Ishikawa (cell line): ENCODE data around the gene SCGB1D1.

ENCODE experiments used
- CEBPB ChIP-seq: IDR thresholded peaks from 2 replicates; pipeline ENCODE4 v1.6.1; 2012
- CREB1 ChIP-seq: IDR thresholded peaks from 2 replicates; pipeline ENCODE4 v1.6.1; 2012; ENCODE audit warnings: low read depth
- EGR1 ChIP-seq: IDR thresholded peaks from 2 replicates; pipeline ENCODE4 v1.6.1; 2012
- EP300 ChIP-seq: IDR thresholded peaks from 2 replicates; pipeline ENCODE4 v1.6.1; 2012; ENCODE audit warnings: borderline replicate concordance
- FOXM1 ChIP-seq: IDR thresholded peaks from 2 replicates; pipeline ENCODE4 v1.6.1; 2012; ENCODE audit warnings: low read depth, borderline replicate concordance
- MAX ChIP-seq: IDR thresholded peaks from 2 replicates; pipeline ENCODE4 v1.6.1; 2012
- NFIC ChIP-seq: IDR thresholded peaks from 2 replicates; pipeline ENCODE4 v1.6.1; 2012
- RAD21 ChIP-seq: IDR thresholded peaks from 2 replicates; pipeline ENCODE4 v1.6.1; 2012; ENCODE audit warnings: low read depth
- TAF1 ChIP-seq: IDR thresholded peaks from 2 replicates; pipeline ENCODE4 v1.6.1; 2012; ENCODE audit warnings: low read depth, mild to moderate bottlenecking
- TCF12 ChIP-seq: IDR thresholded peaks from 2 replicates; pipeline ENCODE4 v1.6.1; 2012; ENCODE audit warnings: low read depth
- TEAD4 ChIP-seq: IDR thresholded peaks from 2 replicates; pipeline ENCODE4 v1.6.1; 2012
- USF1 ChIP-seq: IDR thresholded peaks from 2 replicates; pipeline ENCODE4 v1.6.1; 2012
- YY1 ChIP-seq: IDR thresholded peaks from 2 replicates; pipeline ENCODE4 v1.6.1; 2012; ENCODE audit warnings: low read depth
- ZBTB7A ChIP-seq: IDR thresholded peaks from 2 replicates; pipeline ENCODE4 v1.6.1; 2012; ENCODE audit warnings: low read depth
- TF ChIP-seq, protein P1 (sequence below): IDR thresholded peaks from 2 replicates; pipeline ENCODE4 v1.6.1; 2012; ENCODE audit warnings: low read depth, mild to moderate bottlenecking

The SCGB1D1 gene

DNA sequence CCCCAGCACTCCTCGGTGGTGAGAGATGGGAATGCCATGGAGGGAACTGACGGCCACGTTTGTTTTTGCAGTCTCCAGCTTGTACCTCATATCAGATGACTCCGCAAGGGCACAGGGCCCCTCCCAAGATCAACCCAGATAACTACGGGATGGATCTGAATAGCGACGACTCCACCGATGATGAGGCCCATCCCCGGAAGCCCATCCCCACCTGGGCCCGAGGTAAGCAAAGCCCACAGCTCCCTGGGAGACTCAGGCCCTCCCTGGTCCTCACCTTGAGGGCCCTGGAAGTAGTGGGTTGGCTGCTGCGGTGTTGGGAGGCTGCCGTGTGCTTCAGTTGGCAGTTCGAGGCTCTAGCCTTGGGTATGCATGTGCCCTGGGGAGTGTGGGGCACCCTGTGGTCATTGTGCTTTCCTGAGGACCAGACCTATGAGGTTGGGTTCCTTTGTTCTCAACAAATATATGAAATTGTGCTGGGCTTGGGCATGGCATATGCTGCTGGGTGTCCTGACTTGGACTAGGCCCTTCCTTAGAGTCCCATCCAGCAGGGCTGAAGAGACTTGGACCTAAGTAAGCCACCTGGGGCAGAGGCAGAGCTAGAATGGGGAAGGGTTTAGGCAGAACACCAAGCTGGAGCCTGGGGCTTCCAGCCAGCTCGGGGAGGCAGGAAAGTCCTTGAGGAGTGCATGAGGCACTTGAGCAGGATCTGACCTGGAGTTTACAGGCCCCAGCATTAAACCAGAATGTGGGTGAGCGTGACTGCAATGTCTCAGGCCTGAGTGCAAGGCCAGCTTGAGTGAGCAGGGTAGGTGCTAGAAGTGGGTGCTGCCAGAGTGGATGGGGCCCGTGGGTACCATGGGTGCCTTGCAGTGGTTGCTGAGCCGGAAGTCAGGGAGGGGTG, 39.8 kb upstream of the SCGB1D1 start:
- TF ChIP-seq RAD21 (no peak), USF1 (no peak), FOXM1 (no peak), ZBTB7A (no peak), TAF1 (no peak)
- TF ChIP-seq, protein P1, sequence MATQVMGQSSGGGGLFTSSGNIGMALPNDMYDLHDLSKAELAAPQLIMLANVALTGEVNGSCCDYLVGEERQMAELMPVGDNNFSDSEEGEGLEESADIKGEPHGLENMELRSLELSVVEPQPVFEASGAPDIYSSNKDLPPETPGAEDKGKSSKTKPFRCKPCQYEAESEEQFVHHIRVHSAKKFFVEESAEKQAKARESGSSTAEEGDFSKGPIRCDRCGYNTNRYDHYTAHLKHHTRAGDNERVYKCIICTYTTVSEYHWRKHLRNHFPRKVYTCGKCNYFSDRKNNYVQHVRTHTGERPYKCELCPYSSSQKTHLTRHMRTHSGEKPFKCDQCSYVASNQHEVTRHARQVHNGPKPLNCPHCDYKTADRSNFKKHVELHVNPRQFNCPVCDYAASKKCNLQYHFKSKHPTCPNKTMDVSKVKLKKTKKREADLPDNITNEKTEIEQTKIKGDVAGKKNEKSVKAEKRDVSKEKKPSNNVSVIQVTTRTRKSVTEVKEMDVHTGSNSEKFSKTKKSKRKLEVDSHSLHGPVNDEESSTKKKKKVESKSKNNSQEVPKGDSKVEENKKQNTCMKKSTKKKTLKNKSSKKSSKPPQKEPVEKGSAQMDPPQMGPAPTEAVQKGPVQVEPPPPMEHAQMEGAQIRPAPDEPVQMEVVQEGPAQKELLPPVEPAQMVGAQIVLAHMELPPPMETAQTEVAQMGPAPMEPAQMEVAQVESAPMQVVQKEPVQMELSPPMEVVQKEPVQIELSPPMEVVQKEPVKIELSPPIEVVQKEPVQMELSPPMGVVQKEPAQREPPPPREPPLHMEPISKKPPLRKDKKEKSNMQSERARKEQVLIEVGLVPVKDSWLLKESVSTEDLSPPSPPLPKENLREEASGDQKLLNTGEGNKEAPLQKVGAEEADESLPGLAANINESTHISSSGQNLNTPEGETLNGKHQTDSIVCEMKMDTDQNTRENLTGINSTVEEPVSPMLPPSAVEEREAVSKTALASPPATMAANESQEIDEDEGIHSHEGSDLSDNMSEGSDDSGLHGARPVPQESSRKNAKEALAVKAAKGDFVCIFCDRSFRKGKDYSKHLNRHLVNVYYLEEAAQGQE, result no peak

- TF ChIP-seq EP300, result no peak
- TF ChIP-seq, protein P1, result no peak
- no peak for TF ChIP-seq TEAD4
- no peak for TF ChIP-seq TAF1
- no peak for TF ChIP-seq ZBTB7A
- TF ChIP-seq CREB1, result no peak
- TF ChIP-seq NFIC, result no peak
- no peak for TF ChIP-seq USF1
These were observed 38.9 kb upstream of the SCGB1D1 start for GRCh38 chr11:62150887-62151736.

DNA sequence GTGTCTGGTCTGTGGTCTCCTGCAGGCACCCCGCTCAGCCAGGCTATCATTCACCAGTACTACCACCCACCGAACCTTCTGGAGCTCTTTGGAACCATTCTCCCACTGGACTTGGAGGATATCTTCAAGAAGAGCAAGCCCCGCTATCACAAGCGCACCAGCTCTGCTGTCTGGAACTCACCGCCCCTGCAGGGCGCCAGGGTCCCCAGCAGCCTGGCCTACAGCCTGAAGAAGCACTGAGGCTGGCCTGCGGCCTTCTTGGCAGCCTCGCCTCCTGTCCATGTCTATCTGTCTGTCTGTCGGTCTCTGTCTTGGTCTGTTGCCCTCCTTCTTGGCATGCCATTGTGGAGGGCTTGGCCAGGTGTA, 38.3 kb upstream of the SCGB1D1 start:
- TF ChIP-seq USF1 (no peak), TCF12 (no peak), YY1 (no peak), EP300 (no peak), ZBTB7A (no peak), NFIC (no peak), MAX (no peak), CREB1 (no peak), TEAD4 (no peak), TAF1 (no peak), EGR1 (no peak), FOXM1 (no peak), CEBPB (no peak), RAD21 (no peak)
- TF ChIP-seq, protein P1, result no peak
